ENCODE results near the gene BCAT1. TPM values are rescaled to one million over a fixed set of nuclear protein-coding genes. Genes with fewer than 3 reads are reported as not detected.

Gene BCAT1
- total and polyA plus RNA-seq, 2 donors (not counting 3 experiments of a cell fraction or from before 2014, with no cell fraction given): 21.6 to 267 TPM

GRCh38 chr12:24808651-24809050 is 140.2 kb downstream of the BCAT1 start:
- TF ChIP-seq EZH2 (IDR thresholded peaks at IDR 0.05; ENCODE audit: borderline replicate concordance, low read depth, low read length, severe bottlenecking) (no peak), POLR2AphosphoS5 (IDR thresholded peaks at IDR 0.05; ENCODE audit: insufficient read depth, low read depth, low read length) (no peak), GATA2 (IDR thresholded peaks at IDR 0.05; ENCODE audit: insufficient read depth, insufficient read length, low read depth, low read length) (no peak), CTCF (IDR thresholded peaks at IDR 0.05; ENCODE audit: extremely low read depth in 1 of 2, insufficient read depth in 1 of 2, low read depth in 1 of 2, low read length in 2 of 2) (no peak), JUN (IDR thresholded peaks at IDR 0.05; ENCODE audit: borderline replicate concordance, insufficient read depth, insufficient read length, low read depth) (no peak), FOS (IDR thresholded peaks at IDR 0.05; ENCODE audit: borderline replicate concordance, insufficient read depth, low read length) (no peak), MAX (IDR thresholded peaks at IDR 0.05; ENCODE audit: insufficient read depth, insufficient read length) (no peak), MYC (IDR thresholded peaks at IDR 0.05; ENCODE audit: low read depth, low read length) (no peak), POLR2A (IDR thresholded peaks at IDR 0.05; ENCODE audit: low read depth, low read length) (no peak)
- Histone ChIP-seq H3K9ac (replicated peaks; ENCODE audit: extremely low read depth, insufficient read depth, low read length) (no peak overlapping the region), H4K20me1 (replicated peaks; ENCODE audit: control insufficient read depth, extremely low read depth, insufficient read depth, low read length) (no peaks in the 10 kb centered on the region), H3K36me3 (ENCODE audit: control insufficient read depth in 2 of 2, extremely low read depth in 1 of 2, insufficient read depth in 2 of 2, low read length in 2 of 2) (no peaks in the 10 kb centered on the region), H3K79me2 (ENCODE audit: control insufficient read depth, insufficient read depth, low read length) (no peaks in the 10 kb centered on the region), H3K9me1 (replicated peaks; ENCODE audit: control insufficient read depth, extremely low read depth, insufficient read depth, low read length) (no peaks in the 10 kb centered on the region), H3K4me2 (ENCODE audit: insufficient read depth, low read length) (no peak overlapping the region), H3K4me3 (replicated peaks in 1 of 3; ENCODE audit: insufficient read depth in 1 of 3, low read depth in 1 of 3, low read length in 3 of 3) (no peak overlapping the region), H3K27ac (ENCODE audit: insufficient read depth, low read depth, low read length) (no peak overlapping the region), H2AFZ (ENCODE audit: low read depth, low read length) (no peak overlapping the region), H3K27me3 (ENCODE audit: control insufficient read depth in 2 of 2, insufficient read depth in 2 of 2, low read length in 2 of 2) (no peaks in the 10 kb centered on the region), H3K9me3 (replicated peaks; ENCODE audit: control insufficient read depth, insufficient read depth, low read length) (no peaks in the 10 kb centered on the region), H3K4me1 (ENCODE audit: control insufficient read depth, extremely low read depth, insufficient read depth, low read length) (no peaks in the 10 kb centered on the region)
- intact Hi-C loops (cut with micrococcal nuclease) (no loop called here), dilution Hi-C loops (cut with MboI; ENCODE audit: extremely low pct_ligation_motif_present, low sequenced_read_pairs) (no loop called here)
- POLR2A ChIA-PET: interaction anchor here (0.7 kb wide), 1 partner anchor 681 kb away, joined by 6 read pairs; no protein-coding TSS in a partner anchor
- CTCF ChIA-PET: interaction anchor here (1.1 kb wide), 1 partner anchor 19 kb away, joined by 3 read pairs; no protein-coding TSS in a partner anchor
- BruUV-seq (replicated peaks): no TSS peak
- FAIRE-seq (no peak), DNase-seq (ENCODE audit: low read depth, low spot score) (no peak)
